ENCODE results near the gene MAPRE2.

Gene MAPRE2

DNA sequence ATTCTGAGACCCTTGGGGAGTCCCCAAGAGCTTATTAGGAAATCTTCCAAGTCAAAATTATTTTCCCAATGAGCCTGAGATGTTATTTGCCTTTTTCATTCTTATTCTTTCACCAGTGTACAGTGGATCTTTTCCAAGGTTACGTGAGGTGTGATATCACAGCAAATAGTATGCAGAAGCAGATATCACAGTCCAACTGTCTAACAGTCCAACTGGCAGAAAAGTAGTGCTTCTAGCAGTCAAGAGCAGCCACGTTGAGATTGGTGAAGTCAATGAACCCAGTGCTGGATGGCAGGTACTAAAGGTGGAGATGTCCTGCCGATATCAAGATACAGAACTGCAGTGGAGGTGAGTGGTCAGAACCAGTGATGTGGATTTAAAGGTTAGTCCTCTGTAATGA lies 120.7 kb downstream of the MAPRE2 start:
- TF ChIP-seq, protein P1, sequence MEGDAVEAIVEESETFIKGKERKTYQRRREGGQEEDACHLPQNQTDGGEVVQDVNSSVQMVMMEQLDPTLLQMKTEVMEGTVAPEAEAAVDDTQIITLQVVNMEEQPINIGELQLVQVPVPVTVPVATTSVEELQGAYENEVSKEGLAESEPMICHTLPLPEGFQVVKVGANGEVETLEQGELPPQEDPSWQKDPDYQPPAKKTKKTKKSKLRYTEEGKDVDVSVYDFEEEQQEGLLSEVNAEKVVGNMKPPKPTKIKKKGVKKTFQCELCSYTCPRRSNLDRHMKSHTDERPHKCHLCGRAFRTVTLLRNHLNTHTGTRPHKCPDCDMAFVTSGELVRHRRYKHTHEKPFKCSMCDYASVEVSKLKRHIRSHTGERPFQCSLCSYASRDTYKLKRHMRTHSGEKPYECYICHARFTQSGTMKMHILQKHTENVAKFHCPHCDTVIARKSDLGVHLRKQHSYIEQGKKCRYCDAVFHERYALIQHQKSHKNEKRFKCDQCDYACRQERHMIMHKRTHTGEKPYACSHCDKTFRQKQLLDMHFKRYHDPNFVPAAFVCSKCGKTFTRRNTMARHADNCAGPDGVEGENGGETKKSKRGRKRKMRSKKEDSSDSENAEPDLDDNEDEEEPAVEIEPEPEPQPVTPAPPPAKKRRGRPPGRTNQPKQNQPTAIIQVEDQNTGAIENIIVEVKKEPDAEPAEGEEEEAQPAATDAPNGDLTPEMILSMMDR (IDR thresholded peaks at IDR 0.05), result no peak

DNA sequence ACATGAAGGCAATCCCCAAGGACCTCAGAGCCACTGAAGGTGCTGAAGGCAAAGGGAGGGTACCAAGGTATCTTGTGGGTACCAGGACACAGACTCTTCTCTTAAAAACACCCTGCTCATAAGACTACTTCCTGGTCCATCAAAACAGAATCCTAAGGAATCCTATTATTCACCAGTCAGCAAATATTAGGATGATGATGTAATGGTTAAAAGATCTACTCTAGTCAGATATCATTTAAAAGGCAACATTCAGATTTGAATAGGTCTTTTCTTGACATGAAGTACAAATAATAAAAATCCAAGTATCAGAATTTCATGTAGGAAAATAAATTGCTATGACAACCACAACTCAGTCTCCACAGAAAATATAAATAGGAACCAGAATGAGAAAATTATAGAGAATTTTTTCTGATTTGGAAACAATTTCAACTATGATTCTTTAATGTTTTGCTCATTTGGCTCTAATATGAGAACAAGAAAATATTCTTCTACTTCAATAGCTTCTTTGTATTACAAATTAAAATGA lies 121.9 kb downstream of the MAPRE2 start:
- TF ChIP-seq, protein P1 (IDR thresholded peaks at IDR 0.05), result no peak

DNA sequence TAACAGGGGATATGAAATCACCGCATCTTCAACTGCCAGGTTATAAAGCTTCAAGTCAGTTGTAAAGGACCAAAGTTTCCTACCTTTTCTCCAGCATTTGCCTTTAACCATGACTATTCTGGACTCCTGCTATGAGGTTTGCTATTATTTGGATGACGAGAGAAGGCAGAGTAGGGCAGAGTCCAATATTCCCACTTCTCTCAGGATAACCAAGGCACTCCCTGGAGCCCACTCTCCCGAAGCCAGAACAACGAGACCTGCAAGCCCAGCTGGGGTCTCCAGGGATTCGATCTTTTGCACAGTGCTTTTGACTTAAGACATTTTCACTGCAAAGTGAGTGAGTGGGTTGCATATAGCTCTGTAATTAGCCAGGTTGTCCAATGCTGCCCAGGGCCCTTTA lies 122.5 kb downstream of the MAPRE2 start:
- TF ChIP-seq, protein P1 (IDR thresholded peaks at IDR 0.05), result no peak

DNA sequence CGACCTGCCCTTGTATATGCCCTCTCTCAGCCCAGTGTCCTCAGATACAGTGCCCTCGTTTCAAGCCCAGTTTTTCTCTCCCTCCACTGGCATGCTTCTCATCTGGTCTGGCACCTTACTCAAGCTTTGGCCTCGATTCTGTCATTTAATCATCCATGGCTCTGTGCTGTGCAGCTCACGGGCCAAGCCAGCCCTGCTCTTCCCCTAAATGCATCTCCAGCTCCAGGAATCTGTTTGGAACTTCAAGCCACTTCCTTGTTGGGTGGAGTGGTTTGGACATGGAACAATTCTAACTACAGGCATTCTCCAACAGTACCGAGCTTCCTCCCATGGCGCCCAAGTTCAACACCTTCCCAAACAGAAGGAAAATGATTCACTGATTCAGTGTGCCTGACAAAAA lies 122.9 kb downstream of the MAPRE2 start:
- TF ChIP-seq, protein P1 (IDR thresholded peaks at IDR 0.05), result no peak

DNA sequence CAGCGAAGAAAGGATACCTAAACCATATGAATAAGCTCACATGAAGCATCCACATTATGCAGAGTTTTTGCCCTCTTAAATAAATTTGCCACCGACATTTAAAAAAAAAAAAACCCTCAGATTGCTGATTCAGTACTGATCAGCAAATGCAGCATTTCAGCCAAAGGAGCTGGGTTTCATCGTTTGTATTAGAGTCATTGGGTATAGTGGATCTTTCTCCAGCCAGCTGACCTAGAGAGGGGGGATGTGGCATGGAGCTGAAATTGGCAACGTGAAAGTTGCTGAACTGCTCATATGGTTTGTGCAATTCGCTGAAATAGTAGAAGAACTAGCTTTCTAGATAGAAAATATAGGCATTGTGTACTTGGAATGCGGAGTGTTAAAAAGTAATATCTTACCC lies 126.1 kb downstream of the MAPRE2 start:
- TF ChIP-seq, protein P1 (IDR thresholded peaks at IDR 0.05), result no peak

DNA sequence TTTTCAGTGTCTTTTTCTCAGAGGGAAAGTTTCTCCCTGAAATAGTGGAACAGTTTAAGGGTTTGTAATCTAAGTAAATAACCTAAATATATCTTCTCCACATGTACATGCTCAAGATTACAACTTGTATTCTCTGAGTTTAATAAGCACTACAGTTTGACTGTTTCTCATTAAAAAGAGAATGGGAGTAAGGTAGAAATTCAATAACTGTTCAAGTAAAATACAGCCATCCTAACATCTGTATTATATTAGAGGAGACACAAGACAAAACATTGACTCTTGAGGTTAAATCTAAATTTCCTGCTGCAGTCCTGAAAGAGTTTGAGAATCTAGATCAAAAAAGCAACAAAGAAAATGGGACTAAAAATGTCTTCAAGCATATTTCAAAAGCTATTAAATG lies 126.6 kb downstream of the MAPRE2 start:
- TF ChIP-seq, protein P1 (IDR thresholded peaks at IDR 0.05), result no peak

DNA sequence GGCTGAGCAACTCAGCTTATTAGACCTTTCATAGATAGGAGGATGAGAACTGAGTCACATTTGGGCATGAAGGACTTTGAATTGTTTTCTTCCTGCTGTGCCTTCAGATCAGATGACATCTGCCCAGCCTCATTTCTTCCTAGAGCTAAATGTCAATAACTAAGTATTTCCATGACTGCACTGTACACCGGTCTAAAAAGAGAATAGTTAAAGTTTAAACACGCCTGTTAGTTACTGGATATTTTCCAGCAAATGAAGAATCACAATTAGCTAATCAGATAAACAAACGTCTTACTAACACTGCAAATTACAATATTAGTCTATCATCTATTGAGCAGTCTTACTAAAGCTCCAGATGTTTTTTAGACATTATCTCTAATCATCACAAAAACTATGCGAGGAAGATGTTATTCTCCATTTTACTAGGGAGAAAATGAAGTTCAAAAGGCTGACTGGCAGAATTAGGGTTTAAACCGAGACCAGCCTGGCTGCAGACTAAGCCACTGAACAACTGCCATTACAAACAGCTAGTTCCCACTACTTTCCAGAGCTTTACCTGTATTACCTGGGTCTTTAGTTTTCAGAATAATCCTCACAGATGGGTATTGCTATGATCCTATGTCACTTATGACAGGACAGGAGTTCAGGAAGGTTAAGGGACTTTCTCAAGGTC lies 130.2 kb downstream of the MAPRE2 start:
- TF ChIP-seq, protein P1 (IDR thresholded peaks at IDR 0.05), result no peak

DNA sequence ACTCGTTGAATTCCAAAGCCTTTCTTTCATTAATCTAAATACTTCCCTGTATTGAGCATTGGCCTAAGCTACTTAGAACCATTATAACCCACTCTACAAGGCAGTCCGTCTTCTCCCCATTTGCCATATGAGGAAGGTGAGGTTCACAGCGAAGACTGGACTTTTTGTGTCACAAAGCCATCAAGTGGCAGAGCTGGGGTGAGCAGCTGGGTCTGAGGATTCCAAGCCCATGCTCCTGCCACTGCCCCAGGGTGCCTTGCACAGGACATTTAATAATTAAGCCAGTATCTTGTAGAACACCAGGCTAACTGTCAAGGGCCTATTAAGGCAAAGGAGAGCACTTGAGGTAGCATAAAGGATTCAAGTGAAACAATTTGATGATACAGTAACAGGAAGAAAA lies 130.8 kb downstream of the MAPRE2 start:
- TF ChIP-seq, protein P1 (IDR thresholded peaks at IDR 0.05), result no peak
